ENCODE data around the gene PRLR.

The PRLR gene

GRCh38 chr5:35239911-35240610 is 9.8 kb upstream of the PRLR start:
- no peak for TF ChIP-seq CTCF (IDR thresholded peaks at IDR 0.05; ENCODE audit: low read depth, low read length)
- TF ChIP-seq, protein P1, sequence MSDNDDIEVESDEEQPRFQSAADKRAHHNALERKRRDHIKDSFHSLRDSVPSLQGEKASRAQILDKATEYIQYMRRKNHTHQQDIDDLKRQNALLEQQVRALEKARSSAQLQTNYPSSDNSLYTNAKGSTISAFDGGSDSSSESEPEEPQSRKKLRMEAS (IDR thresholded peaks at IDR 0.05; ENCODE audit: low read depth, low read length), result no peak
- no peak for TF ChIP-seq MYC (IDR thresholded peaks at IDR 0.05; ENCODE audit: low read depth, low read length)
- TF ChIP-seq POLR2A (IDR thresholded peaks at IDR 0.05; ENCODE audit: extremely low read depth, insufficient read length), result no peak
- no peak for DNase-seq (ENCODE audit: low read depth)
- no peak overlapping the region for H3K4me3 ChIP-seq (ENCODE audit: low read depth, low read length)

DNA sequence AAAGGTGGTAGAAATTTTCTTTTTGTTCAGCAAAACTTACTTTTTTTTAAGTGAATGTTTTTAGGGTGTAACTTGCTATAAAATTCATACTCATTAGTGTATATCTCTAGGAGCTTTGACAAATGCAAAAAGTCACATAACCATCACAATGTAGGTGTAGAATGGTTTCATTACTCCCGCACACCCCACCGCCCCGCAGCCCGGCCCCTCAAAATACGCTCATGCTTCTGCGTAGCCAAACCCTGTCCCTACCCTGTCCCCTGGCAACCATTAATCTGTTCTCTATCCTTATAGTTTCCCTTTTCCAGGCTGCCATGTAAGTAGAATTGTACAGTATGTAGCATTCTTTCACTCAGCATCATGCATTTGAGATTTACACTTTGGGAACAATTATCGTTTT is 9.2 kb upstream of the PRLR start:
- TF ChIP-seq, protein P1 (IDR thresholded peaks at IDR 0.05; ENCODE audit: low read depth, low read length), result no peak
- TF ChIP-seq MYC (IDR thresholded peaks at IDR 0.05; ENCODE audit: low read depth, low read length) (no peak), POLR2A (IDR thresholded peaks at IDR 0.05; ENCODE audit: extremely low read depth, insufficient read length) (no peak), CTCF (IDR thresholded peaks at IDR 0.05; ENCODE audit: low read depth, low read length) (no peak)
- no peak overlapping the region for H3K4me3 ChIP-seq (ENCODE audit: low read depth, low read length)

GRCh38 chr5:35237580-35238376 is 7.5 kb upstream of the PRLR start:
- H3K4me3 ChIP-seq (ENCODE audit: low read depth, low read length), result no peak overlapping the region
- DNase-seq (ENCODE audit: low read depth), result no peak
- TF ChIP-seq MYC (IDR thresholded peaks at IDR 0.05; ENCODE audit: low read depth, low read length) (no peak), POLR2A (IDR thresholded peaks at IDR 0.05; ENCODE audit: extremely low read depth, insufficient read length) (no peak), CTCF (IDR thresholded peaks at IDR 0.05; ENCODE audit: low read depth, low read length) (no peak)
- TF ChIP-seq, protein P1 (IDR thresholded peaks at IDR 0.05; ENCODE audit: low read depth, low read length), result no peak

More for the DNA sequence above, 9.2 kb upstream of the PRLR start:
- no peak for DNase-seq (ENCODE audit: low read depth)

DNA sequence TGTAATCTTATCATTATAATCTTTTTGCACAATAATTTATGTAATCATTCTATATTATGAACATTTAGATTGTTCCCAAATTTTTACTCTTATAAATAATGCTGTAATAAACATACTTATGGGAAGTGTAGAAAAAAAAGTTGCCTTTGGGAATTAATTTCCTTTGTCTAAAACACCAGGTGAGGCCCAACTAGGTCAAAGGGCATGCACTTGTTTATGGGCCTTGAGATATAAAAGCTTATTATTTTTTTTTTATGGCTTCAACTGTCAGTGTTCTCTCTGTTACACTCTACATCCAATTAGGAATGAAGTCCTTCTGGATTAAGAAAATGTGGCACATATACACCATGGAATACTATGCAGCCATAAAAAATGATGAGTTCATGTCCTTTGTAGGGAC is 6.5 kb upstream of the PRLR start:
- TF ChIP-seq POLR2A (IDR thresholded peaks at IDR 0.05; ENCODE audit: extremely low read depth, insufficient read length) (no peak), MYC (IDR thresholded peaks at IDR 0.05; ENCODE audit: low read depth, low read length) (no peak), CTCF (IDR thresholded peaks at IDR 0.05; ENCODE audit: low read depth, low read length) (no peak)
- TF ChIP-seq, protein P1 (IDR thresholded peaks at IDR 0.05; ENCODE audit: low read depth, low read length), result no peak

GRCh38 chr5:35233601-35234000 is 3.3 kb upstream of the PRLR start:
- H3K4me3 ChIP-seq (ENCODE audit: low read depth, low read length), result no peak overlapping the region
- TF ChIP-seq MYC (IDR thresholded peaks at IDR 0.05; ENCODE audit: low read depth, low read length) (no peak), POLR2A (IDR thresholded peaks at IDR 0.05; ENCODE audit: extremely low read depth, insufficient read length) (no peak), CTCF (IDR thresholded peaks at IDR 0.05; ENCODE audit: low read depth, low read length) (no peak)
- TF ChIP-seq, protein P1 (IDR thresholded peaks at IDR 0.05; ENCODE audit: low read depth, low read length), result no peak
- no peak for DNase-seq (ENCODE audit: low read depth)

More for the DNA sequence above, 6.5 kb upstream of the PRLR start:
- no peak overlapping the region for H3K4me3 ChIP-seq (ENCODE audit: low read depth, low read length)
- DNase-seq (ENCODE audit: low read depth), result no peak

All from NB4 (cell line).